K562 (cell line): ENCODE data around the gene COG3. TPM values are rescaled to one million over a fixed set of nuclear protein-coding genes. Genes with fewer than 3 reads are reported as not detected.

Source experiments
- CTCF ChIP-seq, 3 experiments: IDR thresholded peaks in 2 of 3; conservative IDR thresholded peaks in 1 of 3; 2 replicates each; pipeline ENCODE4 v1.5.1; 2011 to 2012; ENCODE audit warnings: low read length in 3 of 3, mild to moderate bottlenecking in 3 of 3, control low read depth in 2 of 3, improper control_type of control experiment in 1 of 3, inconsistent platforms in 1 of 3, low read depth in 1 of 3, mixed read lengths in 1 of 3, moderate library complexity in 1 of 3; ENCODE audit not compliant: insufficient read depth in 2 of 3
- HMGN3 ChIP-seq: IDR thresholded peaks from 2 replicates; pipeline ENCODE4 v1.6.1; 2011; ENCODE audit warnings: borderline replicate concordance, low read depth, mild to moderate bottlenecking, mixed read lengths, low read length; ENCODE audit not compliant: insufficient read length; ENCODE audit errors: extremely low read depth
- IRF9 ChIP-seq: fragments of 450-650 bp; IDR thresholded peaks from 2 replicates; pipeline ENCODE4 v1.6.1; 2016; ENCODE audit warnings: missing biosample characterization, missing genetic modification characterization
- JUND ChIP-seq, 2 experiments: IDR thresholded peaks; 2 replicates in 1 of 2; 3 replicates in 1 of 2; pipeline ENCODE4 v1.6.1; 2011; ENCODE audit warnings: borderline replicate concordance in 2 of 2, low read depth in 2 of 2, low read length in 2 of 2, improper control_type of control experiment in 1 of 2, missing biosample characterization in 1 of 2, missing genetic modification characterization in 1 of 2, missing genetic modification reagents in 1 of 2
- MBD2 ChIP-seq: sonication (generic); IDR thresholded peaks from 2 replicates; pipeline ENCODE4 v1.6.1; 2016; ENCODE audit warnings: low read depth, borderline replicate concordance
- RAD21 ChIP-seq, 2 experiments: fragments of 250-450 bp in 1 of 2; fragments of 450-650 bp in 1 of 2; sonication (Bioruptor Pico) in 1 of 2; formaldehyde crosslinking in 1 of 2; IDR thresholded peaks in 1 of 2; conservative IDR thresholded peaks in 1 of 2; 2 replicates each; pipeline versions ENCODE4 v1.4.0 to v1.8.0; 2020 to 2022; ENCODE audit warnings: mild to moderate bottlenecking in 2 of 2, moderate library complexity in 1 of 2
- U2AF1 ChIP-seq: fragments of 200-400 bp; formaldehyde crosslinking; optimal IDR thresholded peaks from 2 replicates; pipeline ENCODE3; 2017; ENCODE audit warnings: mild to moderate bottlenecking, low read depth, low read length, moderate library complexity
- ZNF384 ChIP-seq: IDR thresholded peaks from 2 replicates; pipeline ENCODE4 v1.6.1; 2012; ENCODE audit warnings: low read depth, low read length, improper control_type of control experiment
- polyA plus RNA-seq, 8 experiments: library from polyadenylated mRNA; depleted of rRNA in 4 of 8; stranded (reverse) in 5 of 8; unstranded in 3 of 8; fragments of >200 nt; fragmentation: Nextera tagmentation in 2 of 8; fragmentation: Illumina TruSeq in 1 of 8; extraction: Ambion mirVana in 2 of 8; extraction: Trizol in 1 of 8; gene quantifications; 2 replicates each; pipeline versions ENCODE4 v1.2.1 to v1.2.3, GENCODE V29; 2011 to 2014; ENCODE audit warnings: inconsistent platforms in 1 of 8, missing spikeins in 1 of 8
- total RNA-seq, 7 experiments: library from RNA; depleted of rRNA in 6 of 7; stranded (reverse); fragments of >200 nt in 6 of 7; fragmentation: Illumina TruSeq in 2 of 7; extraction: Trizol in 2 of 7; gene quantifications; 2 replicates each; pipeline versions ENCODE4 v1.2.1 to v1.2.3, GENCODE V29; 2011 to 2021; ENCODE audit warnings: low replicate concordance in 1 of 7

COG3 gene
- total and polyA plus RNA-seq, 9 of the 15 experiments (the other 6 are each of a cell fraction or from before 2014, with no cell fraction given): 3.9 to 22.9 (median 14.5) TPM

DNA sequence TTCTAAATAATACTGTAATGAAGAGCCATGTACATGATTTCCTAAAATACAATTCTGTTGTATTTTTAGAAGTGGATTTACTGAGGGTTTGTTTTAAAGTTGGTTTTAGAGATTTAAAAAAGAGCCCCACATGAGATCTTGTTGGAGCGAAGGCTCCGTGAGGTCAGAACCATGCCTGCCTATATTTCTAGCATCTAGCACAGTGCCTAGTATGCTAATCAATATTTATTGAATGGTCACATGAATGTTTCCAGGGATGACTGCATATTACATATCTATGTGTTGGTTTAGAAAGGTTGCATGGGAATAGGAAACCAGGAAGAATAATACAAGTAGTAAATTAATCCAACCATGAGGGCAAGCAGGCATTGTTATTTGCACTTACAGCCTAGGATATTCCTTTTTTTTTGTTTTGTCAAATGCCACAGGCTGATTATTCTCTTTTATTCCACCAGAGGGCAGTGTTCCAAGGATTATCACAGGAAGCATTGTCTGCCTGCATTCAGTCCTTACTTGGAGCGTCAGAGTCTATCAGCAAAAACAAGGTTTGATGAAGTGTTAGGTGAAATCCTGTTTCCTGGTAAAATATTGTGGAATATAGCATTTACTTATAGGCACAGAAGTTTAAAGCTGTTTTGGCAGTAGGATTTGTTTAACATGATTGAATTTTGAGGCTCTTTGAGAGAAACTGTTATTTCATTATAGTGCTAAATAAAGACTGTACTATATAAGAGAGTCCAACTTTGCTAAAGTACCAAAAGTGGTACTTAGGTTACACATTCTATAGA lies 46.8 kb downstream of the COG3 start (continued):
- peak in 1 of 2 experiments; percentile 50; a peak in 2 of 4 replicates for TF ChIP-seq RAD21 (CRISPR knock-in tag; conservative IDR thresholded peaks at IDR 0.05 in 1 of 2, IDR thresholded peaks at IDR 0.05 in 1 of 2)
- peak; percentile 49 to 71 (median 69) for TF ChIP-seq CTCF (IDR thresholded peaks at IDR 0.05 in 2 of 3, conservative IDR thresholded peaks at IDR 0.05 in 1 of 3; ENCODE audit: insufficient read depth in 2 of 3, low read depth in 1 of 3, low read length in 3 of 3)
- peak; percentile 12; the same call in 1 of the 2 replicates for TF ChIP-seq JUND (IDR thresholded peaks at IDR 0.05; ENCODE audit: borderline replicate concordance, low read depth, low read length)
- no peak for TF ChIP-seq JUND (tag; IDR thresholded peaks at IDR 0.05; ENCODE audit: borderline replicate concordance, low read depth, low read length)
- TF ChIP-seq ZNF384: peak; percentile 65
- TF ChIP-seq HMGN3: no peak
- TF ChIP-seq IRF9 (tag): no peak
- no peak for TF ChIP-seq U2AF1
- TF ChIP-seq MBD2: no peak
